Smooth muscle cell of the brain vasculature (primary cell): ENCODE results near the gene DCLK2.

ENCODE experiments used
- DNase-seq: peaks from one replicate; pipeline ENCODE4 v3.0.0-alpha.2; 2012; ENCODE audit warnings: low read depth, low spot score

Gene DCLK2

DNA sequence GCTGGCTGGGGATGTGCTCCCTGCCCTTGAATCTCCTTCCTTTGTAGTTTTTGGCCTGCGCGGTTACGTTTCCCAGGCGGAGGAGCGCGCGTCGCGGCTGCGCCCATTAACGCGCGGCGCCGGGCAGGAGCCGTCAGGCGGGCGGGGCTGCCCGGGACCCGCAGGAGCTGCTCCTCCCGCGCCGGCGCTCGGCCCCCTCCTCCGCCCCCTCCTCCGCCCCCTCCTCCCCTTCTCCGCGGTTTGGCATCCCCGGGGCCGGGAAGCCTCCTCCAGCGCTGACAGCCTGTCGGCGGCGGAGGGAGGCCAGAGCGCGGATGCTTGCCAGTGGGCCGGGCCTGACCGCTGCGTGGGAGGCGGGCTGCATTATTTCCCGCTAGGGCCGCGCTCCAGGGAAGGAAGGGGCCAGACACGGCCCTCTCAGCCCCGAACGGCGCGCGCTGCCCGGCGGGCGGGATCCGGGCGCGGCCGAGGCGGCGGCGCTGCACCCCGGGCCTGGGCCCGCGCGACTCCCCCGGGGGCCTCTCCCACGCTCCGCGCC is at the start of gene DCLK2:
DCLK2 (plus strand) TSS at position 405 of the 538 bp plus-strand sequence. CDS start 583 bp downstream, outside the sequence.
- DNase-seq: peak; percentile 33

DNA sequence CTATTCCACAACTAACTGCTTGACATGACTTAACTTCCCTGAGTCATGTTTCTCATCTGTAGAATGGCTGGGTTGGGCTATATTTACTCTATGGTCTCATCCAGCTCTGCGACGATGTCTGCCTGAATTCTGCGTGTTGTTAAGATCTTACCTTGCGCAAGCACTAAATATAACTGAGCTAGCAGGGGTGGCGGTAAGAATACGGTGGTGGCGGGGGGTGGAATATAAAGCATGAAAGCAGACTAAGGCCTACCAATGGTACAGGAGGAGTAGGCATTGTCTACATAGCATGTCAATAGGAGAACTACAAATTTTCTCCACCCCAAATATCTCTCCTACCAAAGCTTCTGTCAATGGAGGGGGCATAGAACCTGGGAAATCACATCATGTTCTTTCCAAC is 45.7 kb upstream of the DCLK2 start:
- DNase-seq: no peak

- DNase-seq: no peak
Measured at GRCh38 chr4:150033081-150033480, 45.2 kb upstream of the DCLK2 start.

DNA sequence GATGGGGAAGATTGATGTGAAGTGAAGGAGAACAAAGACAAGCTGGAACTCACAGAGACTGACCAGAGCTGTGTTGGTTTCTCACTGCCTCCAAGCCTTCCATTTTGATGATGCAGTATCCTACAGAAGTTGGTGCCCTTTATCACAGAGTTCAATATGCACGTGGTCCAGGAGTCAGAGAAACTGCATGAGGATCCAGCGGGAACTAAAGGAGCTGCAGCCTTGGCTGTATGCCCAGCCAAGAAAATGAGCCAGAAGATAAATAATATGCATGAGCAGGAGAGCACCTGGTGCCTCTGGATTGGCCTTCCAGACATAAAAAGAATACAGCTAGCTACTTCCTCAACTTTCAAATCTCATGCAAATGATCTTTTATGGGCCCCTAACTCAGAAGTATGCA is 44.3 kb upstream of the DCLK2 start:
- DNase-seq: peak; percentile 53

GRCh38 chr4:150037251-150037856 is 40.9 kb upstream of the DCLK2 start:
- no peak for DNase-seq

- no peak for DNase-seq
Measured at GRCh38 chr4:150038335-150039076, 39.7 kb upstream of the DCLK2 start.

DNA sequence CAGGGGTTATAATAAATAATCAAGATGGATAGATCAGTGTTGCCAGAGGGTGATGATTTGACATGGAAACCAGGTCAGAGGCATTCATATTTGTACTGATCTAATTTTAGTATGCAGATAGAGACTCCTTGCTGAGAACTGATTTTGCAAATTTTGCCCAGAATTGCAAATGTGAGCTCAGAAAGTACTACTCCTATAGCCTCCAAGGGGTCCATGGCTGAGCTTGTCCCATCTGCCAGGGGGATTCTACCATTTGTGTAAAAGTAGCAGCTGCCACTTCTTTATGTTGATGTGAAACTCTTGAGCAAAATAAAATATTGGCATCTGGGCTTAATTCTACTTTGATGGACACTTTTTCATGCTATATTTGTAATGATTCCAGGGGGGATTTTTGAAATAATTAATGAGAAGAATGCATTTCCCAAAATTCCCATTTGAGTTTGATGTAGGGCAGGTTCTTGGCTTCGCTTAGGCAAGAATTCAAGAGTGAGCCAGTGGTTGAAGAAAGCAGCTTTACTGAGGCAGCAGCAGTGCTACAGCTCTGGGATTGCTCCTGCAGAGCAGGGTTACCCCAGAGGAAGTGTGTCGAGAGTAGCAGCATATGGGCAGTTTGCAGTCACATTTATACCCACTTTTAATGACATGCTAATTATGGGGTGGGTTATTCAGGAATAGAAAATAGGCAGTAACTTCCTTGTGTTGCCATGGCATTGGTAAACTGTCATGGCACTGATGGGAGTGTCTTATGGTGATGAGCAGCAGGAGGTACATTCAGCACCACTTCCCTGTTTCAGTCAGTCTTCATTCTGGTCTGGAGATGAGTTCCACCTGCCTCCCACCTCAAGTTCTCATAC is 38.7 kb upstream of the DCLK2 start:
- DNase-seq: no peak

- no peak for DNase-seq
Measured at GRCh38 chr4:150044517-150044916, 33.7 kb upstream of the DCLK2 start.

DNA sequence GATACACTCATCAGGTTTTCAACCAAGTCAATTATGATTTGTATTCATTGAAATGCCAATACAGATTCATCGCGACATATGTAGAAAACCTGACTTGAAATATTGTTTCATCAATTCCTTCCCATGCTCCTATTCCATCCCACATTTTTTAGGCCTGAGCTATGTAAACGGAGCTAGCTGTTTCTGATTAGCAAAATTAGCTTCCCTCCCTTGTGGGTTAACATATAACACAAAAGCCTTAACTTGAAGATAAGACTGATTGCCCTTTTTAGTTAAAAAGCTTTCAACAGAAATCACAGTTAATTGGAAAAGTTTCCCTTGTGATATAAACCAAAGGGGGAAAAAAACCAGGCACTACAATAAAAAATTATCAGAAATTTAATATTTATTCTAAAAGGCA is 32.8 kb upstream of the DCLK2 start:
- no peak for DNase-seq

- no peak for DNase-seq
Measured at GRCh38 chr4:150046728-150047217, 31.5 kb upstream of the DCLK2 start.

DNA sequence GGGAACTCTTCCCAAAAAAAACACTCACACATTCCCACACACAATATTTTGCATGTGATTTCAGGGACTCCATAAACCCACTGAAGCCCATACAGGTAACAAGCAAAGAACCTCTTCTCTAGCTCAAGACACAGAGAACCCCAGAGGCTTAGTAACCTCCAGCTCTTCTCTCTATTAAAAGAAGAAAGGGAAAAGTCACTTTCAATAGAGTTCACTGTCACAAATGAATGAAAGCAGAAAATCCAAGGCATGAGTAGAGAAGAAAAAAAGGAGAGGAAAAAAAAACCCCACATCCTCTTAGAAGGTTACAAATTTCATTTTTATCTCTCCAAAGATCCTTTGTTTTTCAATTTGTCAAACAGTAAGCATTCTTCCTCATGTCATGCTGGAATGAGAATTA is 30.7 kb upstream of the DCLK2 start:
- no peak for DNase-seq

- no peak for DNase-seq
Measured at GRCh38 chr4:150049682-150050081, 28.6 kb upstream of the DCLK2 start.

GRCh38 chr4:150050566-150050965 is 27.7 kb upstream of the DCLK2 start:
- DNase-seq: no peak

GRCh38 chr4:150051111-150051510 is 27.1 kb upstream of the DCLK2 start:
- DNase-seq: no peak

GRCh38 chr4:150055467-150055866 is 22.8 kb upstream of the DCLK2 start:
- no peak for DNase-seq

- DNase-seq: no peak
Measured at GRCh38 chr4:150056569-150056968, 21.7 kb upstream of the DCLK2 start.

- no peak for DNase-seq
Measured at GRCh38 chr4:150061086-150061776, 17.0 kb upstream of the DCLK2 start.

DNA sequence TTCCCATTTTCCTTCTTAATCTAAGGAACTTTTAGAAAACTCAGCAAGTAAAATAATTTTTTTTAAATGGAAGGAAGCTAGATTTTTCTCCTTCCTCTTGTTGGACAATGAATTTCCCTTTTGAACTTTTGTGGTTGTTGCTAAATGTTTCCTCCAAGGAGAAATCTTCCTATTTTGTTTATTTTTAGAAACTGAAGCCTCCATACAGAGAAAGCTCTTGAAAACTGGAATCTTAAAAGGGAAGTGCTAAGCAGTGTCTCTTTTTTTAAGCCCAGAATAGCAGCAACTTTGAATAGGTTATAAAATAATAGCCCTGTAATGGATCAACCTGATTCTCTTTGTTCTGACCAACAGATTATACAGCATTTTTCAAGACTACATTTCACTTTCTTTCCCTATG is 15.1 kb upstream of the DCLK2 start:
- DNase-seq: no peak

DNA sequence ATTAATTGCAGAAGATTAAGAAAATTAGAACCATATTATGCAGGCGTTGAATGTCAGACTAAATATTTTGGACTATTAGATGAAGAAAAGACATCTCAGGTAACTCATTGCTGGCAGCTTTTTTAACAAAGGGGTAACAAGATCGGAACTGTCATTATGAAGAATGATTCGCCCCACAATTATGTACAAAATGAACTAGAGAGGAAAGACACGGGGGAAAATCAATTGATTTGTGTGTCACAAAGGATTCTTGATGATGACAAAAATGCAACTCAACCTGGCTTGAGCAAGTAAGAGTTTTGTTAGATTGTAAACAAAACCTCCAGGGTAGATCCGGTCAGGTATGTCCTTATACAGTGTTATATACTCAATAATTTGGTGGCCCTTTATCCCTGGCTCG is 12.5 kb upstream of the DCLK2 start:
- no peak for DNase-seq

DNA sequence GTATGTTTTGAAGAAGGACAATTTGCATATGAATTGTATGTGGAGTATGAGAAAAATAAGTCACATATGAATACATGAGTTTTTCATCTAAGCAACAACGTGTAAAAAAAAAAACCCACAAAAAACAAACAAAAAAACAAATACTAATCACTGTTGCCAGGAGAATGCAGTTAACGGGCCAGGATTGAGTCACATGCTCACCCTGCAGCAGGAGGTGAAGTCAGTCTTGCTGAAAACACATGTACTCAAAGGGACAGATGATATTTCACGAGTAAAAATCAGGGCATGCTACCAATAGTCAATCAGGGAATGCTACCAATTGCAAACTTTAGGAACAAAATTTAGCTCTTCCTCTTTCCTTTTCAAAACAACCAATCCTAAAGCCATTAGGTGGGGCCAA is 10.4 kb upstream of the DCLK2 start:
- no peak for DNase-seq

- no peak for DNase-seq
Measured at GRCh38 chr4:150068300-150068960, 9.8 kb upstream of the DCLK2 start.
